Fibroblast of gingiva (primary cell): ENCODE data around the gene MYO1H.

ENCODE experiments used
- DNase-seq: peaks from one replicate; pipeline ENCODE4 v3.0.0-alpha.2; 2011; ENCODE audit warnings: low read depth

Gene MYO1H

DNA sequence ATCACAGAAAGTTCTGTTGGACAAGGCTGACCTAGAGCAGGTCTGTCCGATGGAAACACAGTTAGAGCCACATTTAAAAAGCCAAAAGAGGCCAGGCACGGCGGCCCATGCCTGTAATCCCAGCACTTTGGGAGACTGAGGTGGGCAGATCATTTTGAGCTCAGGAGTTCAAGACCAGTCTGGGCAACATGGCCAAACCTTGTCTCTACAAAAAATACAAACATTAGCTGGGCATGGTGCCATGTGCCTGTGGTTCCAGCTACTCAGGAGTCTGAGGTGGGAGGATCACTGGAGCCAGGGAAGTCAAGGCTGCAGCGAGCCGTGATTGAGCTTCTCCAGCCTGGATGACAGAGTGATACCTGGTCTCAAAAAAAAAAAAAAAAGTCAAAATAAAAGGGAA lies 144.7 kb downstream of the MYO1H start:
- DNase-seq, result no peak

DNA sequence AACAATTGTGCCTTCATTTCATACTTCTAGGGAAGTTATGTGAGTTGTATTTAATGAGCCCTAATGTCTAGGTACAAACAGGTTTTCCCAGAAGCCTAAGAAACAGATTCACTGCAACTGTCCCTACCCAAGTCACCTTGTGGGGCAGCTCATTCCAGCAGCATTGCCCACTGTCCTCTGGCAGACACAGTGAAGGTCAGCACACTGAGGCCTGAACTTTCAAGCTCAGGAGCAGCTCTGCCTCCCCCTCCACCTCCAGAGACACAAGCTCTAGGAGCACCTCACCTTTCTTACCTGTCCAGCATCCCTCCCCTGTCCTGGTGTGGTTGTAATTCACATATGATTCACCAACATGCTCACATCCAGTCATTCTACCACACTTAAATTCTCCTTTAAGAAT lies 145.4 kb downstream of the MYO1H start:
- no peak for DNase-seq

DNA sequence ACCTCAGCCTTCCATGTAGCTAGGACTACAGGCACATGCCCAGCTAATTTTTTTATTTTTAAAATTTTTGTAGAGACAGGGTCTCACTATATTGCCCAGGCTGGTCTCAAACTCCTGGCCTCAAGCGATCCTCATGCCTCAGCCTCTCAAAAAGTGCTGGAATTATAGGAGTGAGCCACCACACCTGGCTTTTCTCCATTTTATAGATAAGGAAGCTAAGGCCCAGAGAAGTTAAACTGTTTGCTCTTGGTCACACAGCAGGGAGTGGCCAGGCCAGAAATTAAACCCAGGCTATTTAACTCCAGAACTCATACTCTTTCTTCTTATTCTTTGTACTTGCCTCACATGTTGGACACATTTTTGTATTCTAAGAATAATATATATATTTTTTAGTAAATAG lies 146.2 kb downstream of the MYO1H start:
- no peak for DNase-seq

DNA sequence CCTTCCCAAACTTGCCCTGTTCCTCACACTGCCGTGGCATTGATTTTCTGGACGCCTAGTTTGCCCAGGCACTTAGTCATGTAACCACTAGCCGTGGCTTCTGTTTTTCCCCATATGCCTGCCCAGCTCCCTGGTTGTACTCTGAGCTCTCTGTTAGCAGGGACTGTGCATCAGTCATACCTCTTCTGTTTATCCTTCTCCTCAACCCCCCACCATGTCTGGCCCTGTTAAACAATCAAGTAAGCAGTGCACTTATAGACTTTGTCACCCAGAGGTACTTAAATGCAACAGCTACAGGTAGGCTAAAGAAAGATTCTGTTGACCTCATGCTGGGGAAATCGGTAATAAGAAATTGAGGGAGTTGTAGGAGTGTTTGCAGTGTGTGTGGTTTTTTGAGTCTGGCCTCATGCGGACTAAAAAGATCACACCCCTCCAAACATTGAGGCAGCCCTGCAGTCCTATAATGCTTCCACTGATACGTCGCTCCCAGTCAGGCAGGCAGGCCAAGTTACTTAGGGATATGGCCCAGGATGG lies 146.7 kb downstream of the MYO1H start:
- DNase-seq, result no peak

DNA sequence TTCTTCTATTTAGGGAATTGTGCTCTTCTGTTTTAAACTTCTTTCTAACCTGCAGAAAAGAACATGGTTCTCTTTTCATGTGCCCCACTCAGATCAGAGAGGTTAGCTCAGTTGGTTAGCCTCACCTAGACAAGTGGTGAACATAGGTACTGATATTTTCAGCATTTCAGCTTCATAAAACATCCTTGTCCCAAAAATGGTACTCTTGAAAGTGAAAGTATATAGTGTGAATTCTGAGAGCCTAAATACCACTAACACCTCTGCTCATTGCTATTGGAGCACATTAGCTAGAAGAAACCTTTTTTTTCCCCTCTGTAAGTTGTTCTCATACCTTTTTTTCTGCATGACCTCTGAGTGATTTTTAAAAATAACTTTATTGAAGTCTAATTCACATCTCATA lies 147.3 kb downstream of the MYO1H start:
- DNase-seq, result no peak

DNA sequence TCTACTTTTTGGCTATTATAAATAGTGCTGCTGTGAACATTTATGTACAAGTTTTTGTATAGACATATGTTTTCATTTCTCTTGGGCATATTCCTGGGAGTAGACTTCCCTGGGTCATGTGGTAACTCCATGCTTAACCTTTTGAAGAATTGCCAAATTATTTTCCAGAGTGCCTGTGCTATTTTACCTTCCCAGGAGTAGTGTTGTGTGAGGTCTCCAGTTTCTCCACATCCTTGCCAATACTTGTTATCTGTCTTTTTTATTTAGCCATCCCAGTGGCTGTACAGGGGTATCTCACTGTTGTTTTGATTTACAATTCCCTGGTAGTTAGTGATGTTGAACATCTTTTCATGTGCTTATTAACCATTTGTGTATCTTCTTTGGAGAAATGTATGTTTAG lies 148.6 kb downstream of the MYO1H start:
- no peak for DNase-seq

DNA sequence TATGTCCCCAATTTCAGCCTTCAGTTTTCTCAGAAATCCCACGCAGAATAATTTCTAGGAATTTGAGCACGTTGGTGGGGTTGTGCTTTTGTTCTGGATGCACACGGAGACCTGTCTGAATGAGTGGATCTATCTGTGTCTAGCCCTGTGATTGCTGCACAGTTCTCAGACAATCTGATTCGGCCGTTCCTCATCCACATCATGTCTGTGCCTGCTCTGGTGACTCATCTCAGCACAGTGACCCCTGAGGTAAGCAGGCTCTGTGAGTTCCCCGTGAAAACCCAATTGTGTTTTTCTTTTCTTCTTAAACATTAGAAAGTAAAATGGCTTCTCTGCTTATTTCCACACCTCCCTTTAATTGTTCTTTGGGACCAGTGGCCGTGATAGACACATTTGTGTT lies 150.0 kb downstream of the MYO1H start:
- no peak for DNase-seq
